Fibroblast of lung (primary cell): Measurements from ENCODE around the gene ODAD3.

Experiments used
- CTCF ChIP-seq, 2 donors: IDR thresholded peaks in 1 of 2; conservative IDR thresholded peaks in 1 of 2; 1 replicate in 1 of 2; 2 replicates in 1 of 2; pipeline ENCODE4 v1.5.1; 2011 to 2012; ENCODE audit warnings: low read length in 2 of 2, control low read depth in 1 of 2, inconsistent platforms in 1 of 2, low read depth in 1 of 2, mild to moderate bottlenecking in 1 of 2
- EZH2 ChIP-seq: IDR thresholded peaks from 2 replicates; pipeline ENCODE4 v1.5.1; 2012; ENCODE audit warnings: low read length, control low read depth, mild to moderate bottlenecking; ENCODE audit errors: missing control alignments

DNA sequence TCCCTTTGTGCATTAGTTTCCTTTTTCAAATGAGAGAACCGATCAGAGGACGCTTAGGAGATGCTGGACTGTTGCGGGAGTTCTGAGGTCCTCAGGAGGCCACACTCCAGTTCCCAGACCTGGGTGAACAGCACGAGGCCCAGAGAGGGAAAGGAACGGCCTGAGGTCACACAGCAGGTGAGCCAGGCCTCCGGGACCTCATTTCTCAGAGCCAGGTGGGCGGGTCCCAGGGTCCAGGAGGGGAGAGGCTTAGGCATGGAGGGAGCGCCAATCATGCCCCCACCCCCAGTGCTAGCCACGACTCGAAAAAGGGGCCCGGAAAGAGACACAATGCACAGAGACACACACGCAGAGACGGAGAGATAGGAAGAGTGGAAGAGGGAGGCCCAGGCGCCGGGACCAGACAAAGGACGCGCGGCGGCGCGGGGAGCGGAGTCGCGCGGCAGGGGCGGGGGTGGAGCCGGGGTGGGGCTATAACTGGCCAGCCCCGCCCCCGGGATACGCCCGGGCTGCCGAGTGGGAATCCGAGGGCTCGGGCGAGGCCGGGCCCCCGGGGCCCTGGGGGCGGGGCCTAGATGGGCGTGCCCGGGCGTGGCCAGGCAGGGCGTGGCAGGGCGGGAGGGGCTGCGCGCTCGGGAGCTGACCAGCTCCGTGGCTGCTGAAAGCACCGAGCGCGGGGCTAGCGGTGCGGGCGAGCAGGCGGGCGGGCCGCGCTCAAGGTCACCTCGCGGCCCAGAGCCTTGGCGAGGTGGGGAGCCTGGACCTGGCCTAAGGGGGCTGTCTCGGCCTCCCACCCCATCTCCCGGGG lies 44.4 kb upstream of the ODAD3 start:
- no peak for TF ChIP-seq CTCF (conservative IDR thresholded peaks at IDR 0.05 in 1 of 2, IDR thresholded peaks at IDR 0.05 in 1 of 2; ENCODE audit: low read depth in 1 of 2, low read length in 2 of 2)
- TF ChIP-seq EZH2 = no peak
